Thyroid gland (tissue), 4 donors: Measurements from ENCODE around the gene HPS4. TPM values are rescaled to one million over a fixed set of nuclear protein-coding genes. Genes with fewer than 3 reads are reported as not detected.

Experiments
- DNase-seq, 2 donors: peaks; one replicate each; pipeline ENCODE4 v3.0.0-alpha.2; 2019
- H3K27ac ChIP-seq, 3 donors: fragments of 200-600 bp; sonication (generic); 1 replicate in 2 of 3; 2 replicates in 1 of 3; pipeline ENCODE4 v1.5.1; 2016 to 2019; ENCODE audit warnings: mild to moderate bottlenecking in 1 of 3, moderate library complexity in 1 of 3
- H3K27me3 ChIP-seq: fragments of 200-600 bp; sonication (generic); one replicate; pipeline ENCODE4 v1.5.1; 2019
- H3K36me3 ChIP-seq, 2 donors: fragments of 200-600 bp; sonication (generic); one replicate each; pipeline ENCODE4 v1.5.1; 2016 to 2019
- H3K4me1 ChIP-seq, 2 donors: fragments of 200-600 bp; sonication (generic); one replicate each; pipeline ENCODE4 v1.5.1; 2017 to 2019
- H3K4me3 ChIP-seq, 3 donors: fragments of 200-600 bp; sonication (generic); replicated peaks in 1 of 3; 1 replicate in 2 of 3; 2 replicates in 1 of 3; pipeline ENCODE4 v1.5.1; 2016; ENCODE audit warnings: mild to moderate bottlenecking in 1 of 3
- H3K9me3 ChIP-seq: fragments of 200-600 bp; sonication (generic); one replicate; pipeline ENCODE4 v1.5.1; 2017
- CTCF ChIP-seq, 6 experiments: fragments of 200-600 bp in 3 of 6; fragments of 450-650 bp in 3 of 6; sonication (generic) in 3 of 6; IDR thresholded peaks; one replicate each; pipeline ENCODE4 v1.5.1; 2016 to 2019; ENCODE audit warnings: antibody characterized with exemption in 6 of 6, mild to moderate bottlenecking in 2 of 6, inconsistent platforms in 1 of 6, moderate library complexity in 1 of 6
- POLR2A ChIP-seq, 2 donors: fragments of 450-650 bp; IDR thresholded peaks; one replicate each; pipeline ENCODE4 v1.6.1; 2017; ENCODE audit warnings: antibody characterized with exemption in 2 of 2, mild to moderate bottlenecking in 2 of 2, moderate library complexity in 1 of 2
- WGBS, 2 donors: methylation state at CpG; one replicate each; pipeline ENCODE4 v1.1.5; 2017; 5-methylcytosine and 5-hydroxymethylcytosine counted together
- intact Hi-C: fragments of 100-400 bp; cut with DNase I; formaldehyde crosslinking; loops from one replicate; pipeline ENCODE4 v1.15.1; 2023
- total RNA-seq, 4 donors: library from RNA; depleted of rRNA; stranded (reverse); fragments of >200 nt; gene quantifications; one replicate each; pipeline ENCODE4 v1.2.3, GENCODE V29; 2016

HPS4 gene
- total RNA-seq, 4 donors from 2014 or later: 27.4 to 51.8 (median 39.1) TPM

GRCh38 chr22:26516503-26516902, 32.9 kb upstream of the HPS4 start:
- no peaks in the 10 kb centered on the region for H3K9me3 ChIP-seq
- no peak overlapping the region for H3K4me3 ChIP-seq
- WGBS, 2 donors: 75 to 79% methylated on average over 1 of the region's 1 CpG
- peaks cover 3 to 12% of the 10 kb centered on the region in 2 donors for H3K4me1 ChIP-seq
- no peak for TF ChIP-seq POLR2A (IDR thresholded peaks at IDR 0.05)
- TF ChIP-seq CTCF (IDR thresholded peaks at IDR 0.05): no peak
- no peak for DNase-seq
- intact Hi-C loops: no loop called here
- H3K27me3 ChIP-seq: no peaks in the 10 kb centered on the region
- no peaks in the 10 kb centered on the region for H3K36me3 ChIP-seq
- no peak overlapping the region for H3K27ac ChIP-seq

- intact Hi-C loops: no loop called here
These were observed 32.3 kb upstream of the HPS4 start for GRCh38 chr22:26515931-26516330.

GRCh38 chr22:26514419-26515161, 31.0 kb upstream of the HPS4 start:
- H3K27me3 ChIP-seq: no peaks in the 10 kb centered on the region
- no peak for DNase-seq
- intact Hi-C loops: no loop called here
- 93 to 94% methylated on average over 12 of the region's 12 CpGs for WGBS, 2 donors
- no peak overlapping the region for H3K4me3 ChIP-seq
- TF ChIP-seq CTCF (IDR thresholded peaks at IDR 0.05) (no peak), POLR2A (IDR thresholded peaks at IDR 0.05) (no peak)
- H3K36me3 ChIP-seq: peaks cover 3 to 6% of the 10 kb centered on the region in 2 donors
- H3K27ac ChIP-seq: no peak overlapping the region
- no peaks in the 10 kb centered on the region for H3K9me3 ChIP-seq
- H3K4me1 ChIP-seq: peaks cover 6 to 21% of the 10 kb centered on the region in 2 donors

More at GRCh38 chr22:26515931-26516330, 32.3 kb upstream of the HPS4 start:
- Histone ChIP-seq H3K27me3 (no peaks in the 10 kb centered on the region), H3K4me3 (no peak overlapping the region), H3K9me3 (no peaks in the 10 kb centered on the region), H3K36me3 (no peaks in the 10 kb centered on the region), H3K27ac (no peak overlapping the region), H3K4me1 (peaks cover 6 to 18% of the 10 kb centered on the region in 2 donors)
- 85 to 89% methylated on average over 3 of the region's 3 CpGs for WGBS, 2 donors
- no peak for DNase-seq
- TF ChIP-seq CTCF (IDR thresholded peaks at IDR 0.05) (no peak), POLR2A (IDR thresholded peaks at IDR 0.05) (no peak)

GRCh38 chr22:26513838-26514237, 30.3 kb upstream of the HPS4 start:
- Histone ChIP-seq H3K4me1 (peaks cover 6 to 21% of the 10 kb centered on the region in 2 donors), H3K27ac (no peak overlapping the region), H3K27me3 (no peaks in the 10 kb centered on the region), H3K9me3 (no peaks in the 10 kb centered on the region), H3K36me3 (peaks cover 7 to 11% of the 10 kb centered on the region in 2 donors), H3K4me3 (no peak overlapping the region)
- intact Hi-C loops: no loop called here
- DNase-seq: no peak
- 68 to 71% methylated on average over 1 of the region's 1 CpG for WGBS, 2 donors
- TF ChIP-seq POLR2A (IDR thresholded peaks at IDR 0.05) (no peak), CTCF (IDR thresholded peaks at IDR 0.05) (no peak)

- DNase-seq: peak; percentile 94
- Histone ChIP-seq H3K9me3 (no peaks in the 10 kb centered on the region), H3K27ac (peak within 1 kb of the TSS in 2 of 3 donors; percentile 36 to 56), H3K4me1 (peaks cover 6 to 21% of the 10 kb centered on the region in 2 donors), H3K27me3 (no peaks in the 10 kb centered on the region), H3K4me3 (peak within 1 kb of the TSS; percentile 51 to 62 (median 58)), H3K36me3 (peaks cover 13 to 24% of the 10 kb centered on the region in 2 donors)
- intact Hi-C loops: no loop called here
- TF ChIP-seq POLR2A (IDR thresholded peaks at IDR 0.05) (peak; percentile 11 to 68), CTCF (IDR thresholded peaks at IDR 0.05) (no peak)
- WGBS, 2 donors: 1% methylated on average over 36 to 40 of the region's 40 CpGs
These were observed 28.7 kb upstream of the HPS4 start, which contains the start of gene TFIP11 for GRCh38 chr22:26512149-26512793. TSS of gene TFIP11 (minus strand) at chr22:26512473. CDS start at chr22:26510272, 2,201 bp downstream.
